Left lung (tissue), 10 donors: ENCODE measurements around the gene RABGAP1L. TPM values are rescaled to one million over a fixed set of nuclear protein-coding genes. Genes with fewer than 3 reads are reported as not detected.
"Not testable (repeated sequence)": the region's sequence is repeated elsewhere in the genome, so short reads cannot be mapped to it uniquely, and the experiment has no call there.

Experiments used
- ATAC-seq: fragments of 200-7000 bp; cut with Tn5 transposase; one replicate; pipeline ENCODE4 v1.9.1; 2020; ENCODE audit warnings: moderate library complexity
- DNase-seq, 4 donors: peaks; one replicate each; pipeline ENCODE4 v3.0.0-alpha.2; 2013 to 2020
- H3K27ac ChIP-seq, 2 donors: fragments of 200-600 bp; sonication (generic) in 1 of 2; one replicate each; pipeline versions ENCODE4 v1.5.0 to v1.8.0; 2020 to 2021
- H3K27me3 ChIP-seq, 2 donors: fragments of 200-600 bp; sonication (generic) in 1 of 2; one replicate each; pipeline versions ENCODE4 v1.5.0 to v1.8.0; 2020 to 2021
- H3K36me3 ChIP-seq, 2 donors: fragments of 200-600 bp; sonication (generic) in 1 of 2; one replicate each; pipeline versions ENCODE4 v1.5.0 to v1.8.0; 2020 to 2021
- H3K4me1 ChIP-seq, 2 donors: fragments of 200-600 bp; one replicate each; pipeline ENCODE4 v1.8.0; 2021
- H3K4me3 ChIP-seq, 2 donors: fragments of 200-600 bp; sonication (generic) in 1 of 2; one replicate each; pipeline versions ENCODE4 v1.5.0 to v1.8.0; 2020 to 2021; ENCODE audit warnings: mild to moderate bottlenecking in 1 of 2
- H3K9me3 ChIP-seq, 2 donors: fragments of 200-600 bp; sonication (generic) in 1 of 2; one replicate each; pipeline versions ENCODE4 v1.5.0 to v1.8.0; 2020 to 2021
- CTCF ChIP-seq, 2 donors: fragments of 200-600 bp; sonication (generic) in 1 of 2; IDR thresholded peaks; one replicate each; pipeline versions ENCODE4 v1.5.0 to v1.8.0; 2021; ENCODE audit warnings: antibody characterized with exemption in 2 of 2
- intact Hi-C, 2 donors: fragments of 100-400 bp; cut with DNase I; formaldehyde crosslinking; loops; one replicate each; pipeline versions ENCODE4 v1.11.2 to v1.14.2; 2022
- polyA plus RNA-seq, 6 donors: library from polyadenylated mRNA; unstranded; fragments of 120-200 nt; gene quantifications; one replicate each; pipeline ENCODE4 v1.2.1, GENCODE V29; 2013; ENCODE audit not compliant: insufficient read length in 6 of 6
- total RNA-seq, 2 donors: library from RNA; stranded (reverse); fragmentation: NEBNext Ultra II Directional; extraction: Animal tissue kit (Norgen Biotek cat#: 25700); gene quantifications; one replicate each; pipeline ENCODE4 v1.2.1, GENCODE V29; 2021
- donor health status: DM: no; HTN: yes; CAD: no.
- donor health status: DM: no; HTN: no; CAD: no.

RABGAP1L gene
- total and polyA plus RNA-seq, 8 donors, result 40.3 to 67.3 (median 51.4) TPM

GRCh38 chr1:174693085-174693484 is 533.8 kb downstream of the RABGAP1L start:
- Histone ChIP-seq H3K27ac (no peak overlapping the region), H3K4me3 (no peak overlapping the region), H3K27me3 (no peaks in the 10 kb centered on the region), H3K36me3 (no peaks in the 10 kb centered on the region), H3K9me3 (no peaks in the 10 kb centered on the region), H3K4me1 (no peaks in the 10 kb centered on the region)
- DNase-seq, result no peak
- ATAC-seq, result no peak
- no peak for TF ChIP-seq CTCF (IDR thresholded peaks at IDR 0.05)
- intact Hi-C loops, result no loop called here

- ATAC-seq, DNase-seq, H3K27me3 ChIP-seq, H3K4me3 ChIP-seq, H3K36me3 ChIP-seq, H3K27ac ChIP-seq, H3K4me1 ChIP-seq, H3K9me3 ChIP-seq, intact Hi-C loops: not testable (repeated sequence)
Observed at GRCh38 chr1:174693539-174693938, 534.2 kb downstream of the RABGAP1L start.

GRCh38 chr1:174696026-174696821 is 536.9 kb downstream of the RABGAP1L start:
- no peak for TF ChIP-seq CTCF (IDR thresholded peaks at IDR 0.05)

GRCh38 chr1:174700314-174700713 is 541.0 kb downstream of the RABGAP1L start:
- ATAC-seq, result no peak
- no peak for DNase-seq
- TF ChIP-seq CTCF (IDR thresholded peaks at IDR 0.05), result no peak
- intact Hi-C loops, result no loop called here
- H3K27ac ChIP-seq, result no peak overlapping the region
- no peak overlapping the region for H3K4me3 ChIP-seq
- no peaks in the 10 kb centered on the region for H3K36me3 ChIP-seq
- no peaks in the 10 kb centered on the region for H3K27me3 ChIP-seq
- H3K9me3 ChIP-seq, result no peaks in the 10 kb centered on the region
- H3K4me1 ChIP-seq, result no peaks in the 10 kb centered on the region

More at GRCh38 chr1:174696026-174696821, 536.9 kb downstream of the RABGAP1L start:
- no peak overlapping the region for H3K4me3 ChIP-seq
- no peak overlapping the region for H3K27ac ChIP-seq
- no peaks in the 10 kb centered on the region for H3K4me1 ChIP-seq
- intact Hi-C loops, result no loop called here
- no peak for DNase-seq
- no peaks in the 10 kb centered on the region for H3K27me3 ChIP-seq
- no peak for ATAC-seq
- no peaks in the 10 kb centered on the region for H3K9me3 ChIP-seq
- no peaks in the 10 kb centered on the region for H3K36me3 ChIP-seq

GRCh38 chr1:174700775-174701174 is 541.5 kb downstream of the RABGAP1L start:
- Histone ChIP-seq H3K27me3 (no peaks in the 10 kb centered on the region), H3K9me3 (no peaks in the 10 kb centered on the region), H3K27ac (no peak overlapping the region), H3K4me3 (no peak overlapping the region), H3K4me1 (no peaks in the 10 kb centered on the region), H3K36me3 (no peaks in the 10 kb centered on the region)
- TF ChIP-seq CTCF (IDR thresholded peaks at IDR 0.05), result no peak
- no peak for DNase-seq
- intact Hi-C loops, result no loop called here
- no peak for ATAC-seq

- H3K27me3 ChIP-seq, result no peaks in the 10 kb centered on the region
- no peak for ATAC-seq
- H3K9me3 ChIP-seq, result no peaks in the 10 kb centered on the region
- no peak for TF ChIP-seq CTCF (IDR thresholded peaks at IDR 0.05)
- intact Hi-C loops, result no loop called here
- H3K27ac ChIP-seq, result no peak overlapping the region
- no peaks in the 10 kb centered on the region for H3K4me1 ChIP-seq
- no peaks in the 10 kb centered on the region for H3K36me3 ChIP-seq
- no peak overlapping the region for H3K4me3 ChIP-seq
- no peak for DNase-seq
Observed at GRCh38 chr1:174701565-174701964, 542.2 kb downstream of the RABGAP1L start.
